Fibroblast of lung (primary cell): ENCODE results near the gene CNPY4.

ENCODE experiments used
- CTCF ChIP-seq, 2 donors: IDR thresholded peaks in 1 of 2; conservative IDR thresholded peaks in 1 of 2; 1 replicate in 1 of 2; 2 replicates in 1 of 2; pipeline ENCODE4 v1.5.1; 2011 to 2012; ENCODE audit warnings: low read length in 2 of 2, control low read depth in 1 of 2, inconsistent platforms in 1 of 2, low read depth in 1 of 2, mild to moderate bottlenecking in 1 of 2
- EZH2 ChIP-seq: IDR thresholded peaks from 2 replicates; pipeline ENCODE4 v1.5.1; 2012; ENCODE audit warnings: low read length, control low read depth, mild to moderate bottlenecking; ENCODE audit errors: missing control alignments

GRCh38 chr7:100127866-100128636 is 8.6 kb downstream of the CNPY4 start:
- TF ChIP-seq CTCF (conservative IDR thresholded peaks at IDR 0.05 in 1 of 2, IDR thresholded peaks at IDR 0.05 in 1 of 2; ENCODE audit: low read depth in 1 of 2, low read length in 2 of 2) (no peak), EZH2 (no peak)
